NCI-H1092 (cell line): Measurements from ENCODE around the gene LSMEM2.
A peak's percentile ranks its signal among the peaks of the same experiment; 100 is the strongest.
"Not testable (repeated sequence)": the region's sequence is repeated elsewhere in the genome, so short reads cannot be mapped to it uniquely, and the experiment has no call there.

ENCODE experiments used
- DNase-seq: peaks from one replicate; lab custom pipeline; 2025; lab: John Stamatoyannopoulos, UW

Gene LSMEM2

GRCh38 chr3:50278123-50278879, 586 bp upstream of the LSMEM2 start:
- DNase-seq = no peak

GRCh38 chr3:50279255-50280016, 549 bp downstream of the LSMEM2 start:
- DNase-seq = no peak

- DNase-seq = not testable (repeated sequence)
Measured at GRCh38 chr3:50284121-50284520, 5.2 kb downstream of the LSMEM2 start.

- DNase-seq = no peak
Measured at GRCh38 chr3:50286322-50287227, 7.7 kb downstream of the LSMEM2 start.

- no peak for DNase-seq
Measured at GRCh38 chr3:50287262-50287661, 8.4 kb downstream of the LSMEM2 start.

GRCh38 chr3:50288387-50289007, 9.6 kb downstream of the LSMEM2 start:
- no peak for DNase-seq

GRCh38 chr3:50289130-50289529, 10.2 kb downstream of the LSMEM2 start:
- DNase-seq = no peak

- DNase-seq = no peak
Measured at GRCh38 chr3:50290161-50290641, 11.3 kb downstream of the LSMEM2 start.

- DNase-seq = peak; percentile 82
Measured at GRCh38 chr3:50292159-50293078, 13.5 kb downstream of the LSMEM2 start, which contains the start of gene IFRD2. TSS of gene IFRD2 (minus strand) at chr3:50292429. CDS start at chr3:50292274, 155 bp downstream.

- no peak for DNase-seq
Measured at GRCh38 chr3:50293079-50293801, 14.4 kb downstream of the LSMEM2 start.

GRCh38 chr3:50294089-50294488, 15.2 kb downstream of the LSMEM2 start:
- no peak for DNase-seq

- no peak for DNase-seq
Measured at GRCh38 chr3:50294492-50295403, 15.9 kb downstream of the LSMEM2 start.

- no peak for DNase-seq
Measured at GRCh38 chr3:50295553-50296431, 16.9 kb downstream of the LSMEM2 start.

GRCh38 chr3:50296721-50297383, 18.0 kb downstream of the LSMEM2 start:
- DNase-seq = no peak

- no peak for DNase-seq
Measured at GRCh38 chr3:50297384-50297775, 18.5 kb downstream of the LSMEM2 start.

GRCh38 chr3:50297896-50298725, 19.2 kb downstream of the LSMEM2 start:
- no peak for DNase-seq
